ENCODE data around the gene RBP3.

RBP3 gene

DNA sequence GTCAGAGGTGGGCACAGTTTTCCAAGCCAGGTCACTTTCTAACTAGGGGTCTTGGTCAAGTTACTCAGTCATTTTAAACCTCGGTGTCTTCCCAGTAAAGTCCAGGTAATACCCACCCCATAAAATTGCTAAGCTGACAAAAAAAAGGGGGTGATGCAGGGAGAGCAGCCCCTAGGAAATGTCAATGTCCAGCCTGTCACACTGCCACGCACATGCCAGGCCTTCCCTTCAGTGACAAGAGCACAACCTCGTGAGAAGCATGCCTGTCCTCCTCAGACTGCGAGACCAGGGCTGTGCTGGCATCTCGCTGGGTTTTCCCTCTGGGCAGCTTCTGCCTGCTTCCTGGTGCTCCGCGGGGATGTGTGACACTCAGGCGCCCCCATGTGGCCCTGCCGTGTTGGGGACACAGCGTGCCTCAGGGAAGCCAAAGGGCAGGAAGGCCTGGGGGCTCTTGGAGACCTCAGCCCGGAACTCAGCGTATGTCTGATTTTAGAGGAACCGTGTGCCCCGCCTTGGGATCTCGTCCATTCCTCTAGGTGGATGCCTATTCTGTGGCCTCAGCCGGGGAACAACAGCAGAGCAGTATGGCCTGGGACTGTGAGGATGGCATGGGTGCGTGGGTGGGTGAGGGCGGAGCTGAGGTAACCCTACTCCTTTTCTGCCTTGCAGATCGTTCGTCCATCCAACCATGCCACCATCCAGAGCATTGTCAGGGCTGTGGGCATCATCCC is 36.1 kb upstream of the RBP3 start:
- Mint-ChIP-seq H3K9me3 (no peaks in the 10 kb centered on the region), H3K27ac (peak overlapping the region; percentile 26 to 34), H3K4me3 (peak overlapping the region in 1 of 2 donors; percentile 44), H3K4me1 (peaks cover 23% of the 10 kb centered on the region), H3K27me3 (no peaks in the 10 kb centered on the region)
- DNase-seq, result peak; percentile 78 to 85
- peak; percentile 94 for ATAC-seq

DNA sequence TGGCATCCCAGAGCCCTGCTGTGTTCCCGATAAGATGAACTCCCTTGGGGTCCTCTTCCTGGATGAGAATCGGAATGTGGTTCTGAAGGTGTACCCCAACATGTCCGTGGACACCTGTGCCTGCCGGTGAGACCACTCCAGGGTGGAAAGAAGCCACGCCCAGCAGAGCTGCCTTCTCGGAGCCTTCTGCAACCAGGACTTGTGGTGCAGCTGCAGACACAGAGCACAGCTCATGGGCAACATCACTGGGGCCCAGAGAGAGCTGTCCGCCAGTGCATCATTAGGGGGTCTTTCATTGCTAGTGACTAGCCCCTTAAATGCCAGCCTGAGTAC is 35.5 kb upstream of the RBP3 start:
- DNase-seq (no peak), ATAC-seq (no peak)
- H3K9me3 Mint-ChIP-seq, result no peaks in the 10 kb centered on the region
- H3K27ac Mint-ChIP-seq, result no peak overlapping the region
- H3K4me3 Mint-ChIP-seq, result no peak overlapping the region
- H3K4me1 Mint-ChIP-seq, result peaks cover 18% of the 10 kb centered on the region
- H3K27me3 Mint-ChIP-seq, result no peaks in the 10 kb centered on the region

DNA sequence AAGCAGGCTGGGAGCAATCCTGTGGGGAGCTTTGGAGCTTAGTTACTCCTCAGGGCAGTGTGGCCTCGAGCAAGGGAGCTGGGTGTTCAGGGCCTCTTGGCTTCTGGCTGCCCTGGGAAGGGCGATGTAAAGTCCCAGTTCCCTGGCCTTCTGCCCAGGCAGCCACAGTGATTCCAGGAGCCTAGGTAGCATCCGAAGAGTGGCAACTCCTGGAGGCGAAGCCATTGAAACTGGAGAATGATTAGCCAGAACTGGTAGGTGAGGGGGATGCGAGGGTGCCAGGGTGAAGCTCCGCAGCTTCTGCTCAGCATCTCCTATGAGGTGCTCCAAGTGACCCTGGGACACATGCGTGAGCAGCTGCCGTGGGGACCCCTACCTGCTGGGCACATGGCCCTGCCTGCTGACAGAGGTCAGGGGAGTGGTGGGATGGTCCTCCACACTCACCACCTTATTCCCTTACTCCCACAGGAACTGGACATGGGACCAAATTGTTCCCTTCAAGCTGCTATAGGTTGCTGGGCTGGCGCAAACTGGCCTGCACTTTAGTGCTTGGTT is 33.7 kb upstream of the RBP3 start:
- Mint-ChIP-seq H3K27me3 (no peaks in the 10 kb centered on the region), H3K4me3 (no peak overlapping the region)
- no peak for DNase-seq

DNA sequence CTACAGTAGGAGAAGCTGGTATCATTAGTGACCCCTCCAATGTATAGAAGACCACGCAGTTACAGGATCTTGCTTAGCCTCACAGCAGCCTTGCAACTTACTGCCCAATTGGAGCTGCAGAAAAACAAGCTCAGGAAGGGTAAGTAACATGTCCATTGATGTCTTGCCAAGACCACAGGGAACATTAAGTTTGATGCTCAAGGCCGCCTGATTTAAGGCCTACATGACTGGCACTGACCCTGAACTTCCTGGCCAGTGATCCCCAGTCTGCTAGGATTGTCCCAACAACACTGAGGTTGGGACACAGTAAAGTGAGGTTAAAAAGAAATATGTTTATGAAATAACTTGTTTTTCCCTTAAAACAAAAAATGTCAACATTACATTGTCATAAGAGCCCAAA is 32.7 kb upstream of the RBP3 start:
- H3K9me3 Mint-ChIP-seq, result no peaks in the 10 kb centered on the region
- H3K4me1 Mint-ChIP-seq, result peaks cover 18% of the 10 kb centered on the region
- H3K27ac Mint-ChIP-seq, result no peak overlapping the region
- no peaks in the 10 kb centered on the region for H3K27me3 Mint-ChIP-seq
- ATAC-seq, result no peak
- H3K4me3 Mint-ChIP-seq, result no peak overlapping the region
- no peak for DNase-seq

More for the DNA sequence above, 33.7 kb upstream of the RBP3 start:
- no peak for ATAC-seq
- peaks cover 18% of the 10 kb centered on the region for H3K4me1 Mint-ChIP-seq
- no peaks in the 10 kb centered on the region for H3K9me3 Mint-ChIP-seq
- no peak overlapping the region for H3K27ac Mint-ChIP-seq

DNA sequence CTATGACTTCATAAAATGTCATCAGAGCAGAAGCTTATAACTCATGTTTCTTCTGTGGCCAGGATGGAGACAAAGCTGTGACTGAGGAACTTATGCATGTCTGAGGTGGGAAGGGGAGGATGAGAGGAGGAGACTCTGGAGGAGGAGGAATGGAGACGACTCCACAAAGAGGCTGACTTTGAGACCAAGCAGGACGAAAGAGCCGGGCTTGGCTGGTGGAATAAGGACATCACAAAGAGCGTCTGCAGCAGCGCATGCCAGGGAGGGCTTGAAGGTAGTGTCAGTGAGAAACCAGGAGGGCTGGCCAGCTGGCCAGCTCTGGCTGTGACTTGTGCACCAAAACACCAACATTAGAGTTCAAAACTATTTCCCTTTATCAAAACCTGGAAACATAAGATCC is 32.0 kb upstream of the RBP3 start:
- no peaks in the 10 kb centered on the region for H3K9me3 Mint-ChIP-seq
- H3K4me3 Mint-ChIP-seq, result no peak overlapping the region
- peaks cover under 1% of the 10 kb centered on the region for H3K27me3 Mint-ChIP-seq
- H3K4me1 Mint-ChIP-seq, result peaks cover 14% of the 10 kb centered on the region
- ATAC-seq, result no peak
- H3K27ac Mint-ChIP-seq, result no peak overlapping the region
- DNase-seq, result no peak

DNA sequence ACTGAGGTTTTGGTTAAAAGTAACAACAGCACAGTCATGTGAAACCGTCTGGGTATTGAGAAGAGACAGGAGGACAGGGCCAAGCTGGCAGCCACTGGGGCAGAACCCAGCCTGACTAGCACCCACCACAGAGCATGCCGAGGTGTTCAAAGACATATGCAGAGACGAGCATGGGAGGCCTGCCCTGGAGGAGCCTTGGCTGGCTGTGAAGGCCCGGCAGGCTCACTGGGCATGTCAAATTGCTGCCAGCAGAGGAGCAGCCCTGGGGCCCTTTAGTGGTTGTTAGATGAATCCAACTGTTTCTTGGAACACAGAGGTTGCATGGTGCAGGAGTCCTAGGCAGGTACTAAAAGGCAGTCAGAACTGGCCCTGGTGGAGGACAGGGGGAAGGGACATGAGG is 30.9 kb upstream of the RBP3 start:
- peaks cover 11% of the 10 kb centered on the region for H3K27me3 Mint-ChIP-seq
- ATAC-seq (no peak), DNase-seq (no peak)
- H3K4me1 Mint-ChIP-seq, result peaks cover 2% of the 10 kb centered on the region
- no peak overlapping the region for H3K4me3 Mint-ChIP-seq
- no peak overlapping the region for H3K27ac Mint-ChIP-seq
- no peaks in the 10 kb centered on the region for H3K9me3 Mint-ChIP-seq

DNA sequence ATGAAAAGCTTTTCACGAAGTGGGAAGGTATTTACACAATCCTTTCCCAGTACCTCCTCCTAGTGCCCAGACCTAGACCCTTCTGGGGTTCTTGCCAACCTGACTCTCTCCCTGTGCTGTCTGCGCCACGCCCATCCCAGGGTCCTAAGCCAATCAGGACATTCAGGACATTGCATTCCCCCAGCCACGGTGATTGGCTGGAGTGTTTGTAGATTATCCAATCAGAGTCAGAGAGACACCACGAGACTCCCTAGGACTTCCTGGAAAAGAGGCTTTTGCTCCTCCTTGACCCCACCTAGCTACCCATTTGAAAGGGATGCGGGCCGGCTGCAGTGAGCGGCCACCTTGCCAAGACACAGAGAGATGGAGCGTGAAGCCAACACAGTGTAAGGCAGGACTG is 29.5 kb upstream of the RBP3 start:
- Mint-ChIP-seq H3K9me3 (no peaks in the 10 kb centered on the region), H3K27me3 (peaks cover 11% of the 10 kb centered on the region), H3K4me3 (no peak overlapping the region), H3K27ac (no peak overlapping the region), H3K4me1 (no peaks in the 10 kb centered on the region)
- DNase-seq (no peak), ATAC-seq (no peak)

DNA sequence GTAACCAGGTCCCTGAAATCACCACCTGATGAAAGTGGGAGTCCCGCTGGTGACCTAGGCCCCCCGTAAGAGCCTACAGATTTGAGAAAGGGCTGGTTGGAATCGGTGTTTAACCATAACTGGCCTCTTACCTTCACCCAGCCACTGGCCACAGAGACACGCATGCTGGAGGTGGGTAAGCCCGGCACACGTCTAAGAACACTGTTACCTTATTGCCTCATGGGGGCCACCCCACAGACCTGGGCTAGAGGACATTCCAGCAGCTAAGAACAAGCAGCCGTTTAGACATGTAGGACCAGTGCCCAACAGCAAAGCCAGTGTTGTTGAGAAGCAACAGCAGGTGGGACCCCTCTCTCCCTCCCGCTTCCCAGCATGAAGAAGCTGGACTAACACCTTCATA is 28.4 kb upstream of the RBP3 start:
- DNase-seq, result no peak
- Mint-ChIP-seq H3K9me3 (no peaks in the 10 kb centered on the region), H3K27ac (no peak overlapping the region), H3K4me3 (no peak overlapping the region), H3K27me3 (peaks cover 11% of the 10 kb centered on the region), H3K4me1 (no peaks in the 10 kb centered on the region)
- no peak for ATAC-seq

DNA sequence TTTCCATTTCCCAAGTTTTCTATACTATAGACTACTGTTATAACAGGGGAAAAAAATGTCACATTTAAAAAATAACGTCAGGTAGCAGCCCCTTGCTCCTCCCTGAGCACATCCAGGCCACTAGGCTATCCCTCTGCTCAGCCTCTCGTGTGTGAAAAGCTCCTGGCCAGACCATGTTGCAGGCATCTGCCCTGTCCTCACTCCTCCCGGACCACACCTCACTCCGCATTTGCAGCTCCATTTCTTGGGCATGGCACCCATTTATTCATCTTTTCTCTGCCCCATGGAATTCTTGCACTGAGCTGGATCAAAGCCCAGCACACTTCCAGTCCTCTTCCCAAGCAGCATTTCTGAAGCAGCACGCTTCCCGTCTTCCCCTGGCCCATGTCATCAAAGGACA is 27.4 kb upstream of the RBP3 start:
- no peak overlapping the region for H3K27ac Mint-ChIP-seq
- DNase-seq (no peak), ATAC-seq (no peak)
- no peaks in the 10 kb centered on the region for H3K9me3 Mint-ChIP-seq
- peaks cover 11% of the 10 kb centered on the region for H3K27me3 Mint-ChIP-seq
- H3K4me1 Mint-ChIP-seq, result no peaks in the 10 kb centered on the region
- no peak overlapping the region for H3K4me3 Mint-ChIP-seq

DNA sequence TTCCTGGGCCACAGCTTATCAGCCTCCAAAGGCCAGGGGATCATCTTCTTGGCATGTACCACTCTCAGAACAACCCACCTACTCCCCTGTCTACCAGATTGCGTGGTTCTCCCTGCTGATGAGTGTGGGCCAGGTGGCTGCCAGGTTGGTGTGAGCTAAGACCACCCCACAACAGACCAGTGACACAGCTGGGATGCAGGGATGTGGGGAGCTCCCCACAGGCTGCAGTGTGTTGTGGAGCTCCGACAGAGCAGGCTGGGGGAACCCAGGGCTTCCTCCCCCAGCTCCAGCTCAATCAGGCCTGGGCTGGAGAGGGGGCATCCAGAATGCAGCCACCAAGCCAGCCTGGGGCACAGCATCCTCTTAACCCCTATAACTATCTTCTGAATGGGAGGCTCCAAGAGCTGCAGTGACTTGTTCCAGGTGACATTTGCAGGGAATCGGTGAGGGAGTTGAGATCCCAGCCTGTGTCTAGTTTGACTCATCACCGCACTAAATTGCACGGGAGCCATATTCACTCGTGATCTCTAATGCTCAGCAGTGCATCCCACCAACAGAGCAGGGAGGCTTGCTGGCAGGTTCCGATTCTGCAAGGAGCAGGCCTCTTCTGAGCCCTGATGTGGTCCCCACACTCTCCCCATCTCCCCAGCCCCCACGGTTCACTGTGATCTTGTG is 26.5 kb upstream of the RBP3 start:
- H3K4me3 Mint-ChIP-seq, result no peak overlapping the region
- H3K27me3 Mint-ChIP-seq, result peaks cover 11% of the 10 kb centered on the region
- ATAC-seq (no peak), DNase-seq (no peak)
- peak overlapping the region in 1 of 2 donors; percentile 86 for H3K27ac Mint-ChIP-seq
- H3K4me1 Mint-ChIP-seq, result no peaks in the 10 kb centered on the region
- H3K9me3 Mint-ChIP-seq, result no peaks in the 10 kb centered on the region

DNA sequence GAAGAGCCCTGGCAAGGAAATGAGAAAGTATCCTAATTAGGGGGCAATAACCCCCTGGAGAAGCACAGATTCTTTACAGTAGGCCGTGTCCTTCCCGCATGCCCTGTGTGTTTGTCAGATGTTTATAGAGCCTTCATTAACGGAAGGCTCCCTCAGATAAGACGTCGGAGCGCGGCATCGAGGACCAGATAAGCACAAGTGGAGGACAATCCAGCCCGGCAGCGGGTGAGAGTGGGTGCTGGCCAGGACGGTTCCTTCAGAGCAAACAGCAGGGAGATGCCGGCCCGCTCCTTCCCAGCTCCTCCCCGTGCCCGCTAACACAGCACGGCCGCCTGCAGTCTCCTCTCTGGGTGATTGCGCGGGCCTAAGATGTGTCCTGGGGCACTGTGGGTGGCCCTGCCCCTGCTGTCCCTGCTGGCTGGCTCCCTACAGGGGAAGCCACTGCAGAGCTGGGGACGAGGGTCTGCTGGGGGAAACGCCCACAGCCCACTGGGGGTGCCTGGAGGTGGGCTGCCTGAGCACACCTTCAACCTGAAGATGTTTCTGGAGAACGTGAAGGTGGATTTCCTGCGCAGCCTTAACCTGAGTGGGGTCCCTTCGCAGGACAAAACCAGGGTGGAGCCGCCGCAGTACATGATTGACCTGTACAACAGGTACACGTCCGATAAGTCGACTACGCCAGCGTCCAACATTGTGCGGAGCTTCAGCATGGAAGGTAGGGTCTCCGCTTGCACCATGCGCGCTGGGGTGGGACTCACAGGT is 25.7 kb upstream of the RBP3 start, which contains the start of gene GDF2:
Gene GDF2 (plus strand): TSS at position 155 of the 762 bp plus-strand sequence. CDS start 215 bp downstream, at position 370.
- no peak within 1 kb of the TSS for H3K4me3 Mint-ChIP-seq
- peak within 1 kb of the TSS in 1 of 2 donors; percentile 86 for H3K27ac Mint-ChIP-seq
- no peaks in the 10 kb centered on the region for H3K4me1 Mint-ChIP-seq
- H3K9me3 Mint-ChIP-seq, result no peaks in the 10 kb centered on the region
- ATAC-seq, result no peak
- DNase-seq, result no peak
- H3K27me3 Mint-ChIP-seq, result peaks cover 11% of the 10 kb centered on the region

DNA sequence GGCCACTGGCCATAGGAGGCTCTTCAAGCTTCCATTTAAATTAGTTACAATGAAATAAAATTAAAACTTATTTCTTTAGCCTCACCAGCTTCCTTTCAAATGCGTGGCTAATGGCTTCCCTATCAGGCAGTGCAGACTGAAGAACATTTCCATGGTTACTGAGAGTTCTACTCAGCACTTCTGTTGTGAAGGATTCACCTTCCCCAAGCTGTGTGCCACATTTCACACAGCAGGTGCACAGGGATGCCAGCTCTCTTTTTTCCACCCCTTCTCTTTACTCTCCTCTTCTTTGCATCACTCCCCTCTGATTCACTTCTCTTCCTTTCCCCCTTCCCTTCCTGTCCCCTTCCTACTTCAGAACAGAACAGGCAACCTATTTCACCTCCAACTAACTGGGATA is 25.1 kb upstream of the RBP3 start:
- H3K4me1 Mint-ChIP-seq, result no peaks in the 10 kb centered on the region
- DNase-seq, result no peak
- no peak overlapping the region for H3K4me3 Mint-ChIP-seq
- no peak for ATAC-seq
- H3K9me3 Mint-ChIP-seq, result peaks cover 0 to 4% of the 10 kb centered on the region in 2 donors
- no peak overlapping the region for H3K27ac Mint-ChIP-seq
- peaks cover 11% of the 10 kb centered on the region for H3K27me3 Mint-ChIP-seq

DNA sequence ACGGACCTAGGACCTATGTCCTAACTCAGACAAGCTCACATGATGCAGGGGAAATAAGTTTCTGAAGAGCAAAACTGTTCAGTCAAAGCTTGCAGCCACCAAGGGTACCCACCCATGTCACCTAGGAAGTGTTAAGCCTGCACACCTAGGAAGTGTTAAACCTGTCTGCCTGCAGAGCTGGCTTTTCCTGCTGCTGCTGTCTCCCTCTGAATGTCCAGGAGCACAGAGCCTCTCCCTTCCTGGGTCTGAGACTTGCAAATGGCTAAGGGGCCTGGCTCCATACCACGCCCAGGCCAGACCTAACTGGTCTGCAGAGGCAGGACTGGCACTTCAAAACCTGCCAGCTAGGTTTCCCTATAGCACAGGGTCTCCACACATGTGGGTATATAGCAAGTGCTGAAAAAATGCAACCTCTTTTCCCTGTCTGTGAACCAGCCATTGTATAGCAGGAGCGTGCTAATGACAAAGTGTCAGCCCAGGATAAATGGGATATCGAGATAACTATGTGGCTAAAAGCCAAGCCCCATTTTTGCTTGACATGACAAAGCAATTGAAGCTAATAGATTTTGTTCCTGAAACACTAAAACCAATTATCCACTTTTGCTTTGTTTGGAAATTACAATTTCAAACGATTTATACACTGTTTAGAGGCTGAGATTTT is 24.4 kb upstream of the RBP3 start:
- Mint-ChIP-seq H3K27ac (no peak overlapping the region), H3K4me3 (no peak overlapping the region), H3K4me1 (no peaks in the 10 kb centered on the region), H3K27me3 (peaks cover 11% of the 10 kb centered on the region), H3K9me3 (peaks cover 0 to 10% of the 10 kb centered on the region in 2 donors)
- ATAC-seq (no peak), DNase-seq (no peak)

DNA sequence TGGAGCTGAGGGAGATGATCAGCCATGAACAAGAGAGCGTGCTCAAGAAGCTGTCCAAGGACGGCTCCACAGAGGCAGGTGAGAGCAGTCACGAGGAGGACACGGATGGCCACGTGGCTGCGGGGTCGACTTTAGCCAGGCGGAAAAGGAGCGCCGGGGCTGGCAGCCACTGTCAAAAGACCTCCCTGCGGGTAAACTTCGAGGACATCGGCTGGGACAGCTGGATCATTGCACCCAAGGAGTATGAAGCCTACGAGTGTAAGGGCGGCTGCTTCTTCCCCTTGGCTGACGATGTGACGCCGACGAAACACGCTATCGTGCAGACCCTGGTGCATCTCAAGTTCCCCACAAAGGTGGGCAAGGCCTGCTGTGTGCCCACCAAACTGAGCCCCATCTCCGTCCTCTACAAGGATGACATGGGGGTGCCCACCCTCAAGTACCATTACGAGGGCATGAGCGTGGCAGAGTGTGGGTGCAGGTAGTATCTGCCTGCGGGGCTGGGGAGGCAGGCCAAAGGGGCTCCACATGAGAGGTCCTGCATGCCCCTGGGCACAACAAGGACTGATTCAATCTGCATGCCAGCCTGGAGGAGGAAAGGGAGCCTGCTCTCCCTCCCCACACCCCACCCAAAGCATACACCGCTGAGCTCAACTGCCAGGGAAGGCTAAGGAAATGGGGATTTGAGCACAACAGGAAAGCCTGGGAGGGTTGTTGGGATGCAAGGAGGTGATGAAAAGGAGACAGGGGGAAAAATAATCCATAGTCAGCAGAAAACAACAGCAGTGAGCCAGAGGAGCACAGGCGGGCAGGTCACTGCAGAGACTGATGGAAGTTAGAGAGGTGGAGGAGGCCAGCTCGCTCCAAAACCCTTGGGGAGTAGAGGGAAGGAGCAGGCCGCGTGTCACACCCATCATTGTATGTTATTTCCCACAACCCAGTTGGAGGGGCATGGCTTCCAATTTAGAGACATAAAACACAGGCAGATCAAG is 22.6 kb upstream of the RBP3 start:
- ATAC-seq, result no peak
- Mint-ChIP-seq H3K27ac (peak overlapping the region in 1 of 2 donors; percentile 74), H3K27me3 (peaks cover 11% of the 10 kb centered on the region)

More for the DNA sequence above, 22.6 kb upstream of the RBP3 start:
- no peak for DNase-seq
- Mint-ChIP-seq H3K4me3 (no peak overlapping the region), H3K9me3 (peaks cover 0 to 10% of the 10 kb centered on the region in 2 donors), H3K4me1 (no peaks in the 10 kb centered on the region)
